ENCODE results near the gene FIBIN. TPM values are rescaled to one million over a fixed set of nuclear protein-coding genes. Genes with fewer than 3 reads are reported as not detected.

Gene FIBIN
- total and polyA plus RNA-seq, 8 donors: 2.7 to 42.6 (median 5.3) TPM

- H3K4me3 ChIP-seq: no peak overlapping the region
- DNase-seq: no peak
- no peaks in the 10 kb centered on the region for H3K36me3 ChIP-seq
- WGBS, 5 donors: 42 to 67% (median 51%) methylated on average over 3 of the region's 3 CpGs
- no peak overlapping the region for H3K27ac ChIP-seq
- no peaks in the 10 kb centered on the region for H3K9me3 ChIP-seq
- H3K27me3 ChIP-seq: no peaks in the 10 kb centered on the region
- H3K4me1 ChIP-seq: no peaks in the 10 kb centered on the region
- TF ChIP-seq POLR2A (IDR thresholded peaks at IDR 0.05): no peak
- TF ChIP-seq, protein P1, sequence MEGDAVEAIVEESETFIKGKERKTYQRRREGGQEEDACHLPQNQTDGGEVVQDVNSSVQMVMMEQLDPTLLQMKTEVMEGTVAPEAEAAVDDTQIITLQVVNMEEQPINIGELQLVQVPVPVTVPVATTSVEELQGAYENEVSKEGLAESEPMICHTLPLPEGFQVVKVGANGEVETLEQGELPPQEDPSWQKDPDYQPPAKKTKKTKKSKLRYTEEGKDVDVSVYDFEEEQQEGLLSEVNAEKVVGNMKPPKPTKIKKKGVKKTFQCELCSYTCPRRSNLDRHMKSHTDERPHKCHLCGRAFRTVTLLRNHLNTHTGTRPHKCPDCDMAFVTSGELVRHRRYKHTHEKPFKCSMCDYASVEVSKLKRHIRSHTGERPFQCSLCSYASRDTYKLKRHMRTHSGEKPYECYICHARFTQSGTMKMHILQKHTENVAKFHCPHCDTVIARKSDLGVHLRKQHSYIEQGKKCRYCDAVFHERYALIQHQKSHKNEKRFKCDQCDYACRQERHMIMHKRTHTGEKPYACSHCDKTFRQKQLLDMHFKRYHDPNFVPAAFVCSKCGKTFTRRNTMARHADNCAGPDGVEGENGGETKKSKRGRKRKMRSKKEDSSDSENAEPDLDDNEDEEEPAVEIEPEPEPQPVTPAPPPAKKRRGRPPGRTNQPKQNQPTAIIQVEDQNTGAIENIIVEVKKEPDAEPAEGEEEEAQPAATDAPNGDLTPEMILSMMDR (IDR thresholded peaks at IDR 0.05): no peak
- intact Hi-C loops (cut with DNase I; ENCODE audit: low total_unique reads): no loop called here
Measured at GRCh38 chr11:27002431-27002830, 8.5 kb downstream of the FIBIN start.

GRCh38 chr11:27002838-27003237 lies 8.9 kb downstream of the FIBIN start:
- Histone ChIP-seq H3K27ac (no peak overlapping the region), H3K9me3 (no peaks in the 10 kb centered on the region), H3K36me3 (no peaks in the 10 kb centered on the region), H3K4me1 (no peaks in the 10 kb centered on the region), H3K4me3 (no peak overlapping the region), H3K27me3 (no peaks in the 10 kb centered on the region)
- DNase-seq: no peak
- no peak for TF ChIP-seq POLR2AphosphoS5 (IDR thresholded peaks at IDR 0.05)
- TF ChIP-seq POLR2A (IDR thresholded peaks at IDR 0.05): no peak
- TF ChIP-seq, protein P1 (IDR thresholded peaks at IDR 0.05): no peak
- no peak for TF ChIP-seq EP300 (IDR thresholded peaks at IDR 0.05)
- intact Hi-C loops (cut with DNase I; ENCODE audit: low total_unique reads): no loop called here
- 36 to 51% (median 48%) methylated on average over 4 of the region's 4 CpGs for WGBS, 5 donors

- DNase-seq: no peak
- Histone ChIP-seq H3K27ac (no peak overlapping the region), H3K36me3 (no peaks in the 10 kb centered on the region), H3K27me3 (no peaks in the 10 kb centered on the region), H3K9me3 (no peaks in the 10 kb centered on the region), H3K4me3 (no peak overlapping the region), H3K4me1 (no peaks in the 10 kb centered on the region)
- TF ChIP-seq POLR2A (IDR thresholded peaks at IDR 0.05) (no peak), POLR2AphosphoS5 (IDR thresholded peaks at IDR 0.05) (no peak), EP300 (IDR thresholded peaks at IDR 0.05) (no peak)
- TF ChIP-seq, protein P1 (IDR thresholded peaks at IDR 0.05): no peak
- intact Hi-C loops (cut with DNase I; ENCODE audit: low total_unique reads): no loop called here
- 60 to 90% (median 82%) methylated on average over 2 of the region's 2 CpGs for WGBS, 5 donors
Measured at GRCh38 chr11:27004103-27004502, 10.2 kb downstream of the FIBIN start.

GRCh38 chr11:27008811-27009535 lies 15.1 kb downstream of the FIBIN start:
- no peaks in the 10 kb centered on the region for H3K27me3 ChIP-seq
- intact Hi-C loops (cut with DNase I; ENCODE audit: low total_unique reads): no loop called here
- peaks cover 0 to 24% (median 7%) of the 10 kb centered on the region in 4 donors for H3K4me1 ChIP-seq
- H3K9me3 ChIP-seq: no peaks in the 10 kb centered on the region
- H3K27ac ChIP-seq: no peak overlapping the region
- DNase-seq: no peak
- H3K4me3 ChIP-seq: no peak overlapping the region
- H3K36me3 ChIP-seq: no peaks in the 10 kb centered on the region
- no peak for TF ChIP-seq POLR2A (IDR thresholded peaks at IDR 0.05)
- no peak for TF ChIP-seq POLR2AphosphoS5 (IDR thresholded peaks at IDR 0.05)
- TF ChIP-seq EP300 (IDR thresholded peaks at IDR 0.05): no peak
- TF ChIP-seq, protein P1 (IDR thresholded peaks at IDR 0.05): no peak
